GM04503 (cell line): ENCODE measurements around the gene CDH8.
"Not testable (repeated sequence)": the region's sequence is repeated elsewhere in the genome, so short reads cannot be mapped to it uniquely, and the experiment has no call there.

Experiments used
- DNase-seq: peaks from one replicate; pipeline ENCODE4 v3.0.0-alpha.2; 2012; ENCODE audit warnings: low read depth

Gene CDH8

GRCh38 chr16:61770301-61770700 lies 265.9 kb downstream of the CDH8 start:
- DNase-seq, result no peak

GRCh38 chr16:61763991-61764390 lies 272.2 kb downstream of the CDH8 start:
- no peak for DNase-seq

- DNase-seq, result no peak
Observed at GRCh38 chr16:61763013-61763412, 273.2 kb downstream of the CDH8 start.

- no peak for DNase-seq
Observed at GRCh38 chr16:61730997-61731396, 305.2 kb downstream of the CDH8 start.

- no peak for DNase-seq
Observed at GRCh38 chr16:61726701-61727100, 309.5 kb downstream of the CDH8 start.

GRCh38 chr16:61726125-61726524 lies 310.1 kb downstream of the CDH8 start:
- no peak for DNase-seq

GRCh38 chr16:61721544-61721943 lies 314.7 kb downstream of the CDH8 start:
- no peak for DNase-seq

GRCh38 chr16:61715393-61715792 lies 320.8 kb downstream of the CDH8 start:
- DNase-seq, result no peak

GRCh38 chr16:61713787-61714186 lies 322.5 kb downstream of the CDH8 start:
- no peak for DNase-seq

- not testable (repeated sequence) for DNase-seq
Observed at GRCh38 chr16:61699640-61700039, 336.6 kb downstream of the CDH8 start.

GRCh38 chr16:61684541-61684940 lies 351.7 kb downstream of the CDH8 start:
- DNase-seq, result no peak

- DNase-seq, result no peak
Observed at GRCh38 chr16:61681673-61682072, 354.6 kb downstream of the CDH8 start.

- DNase-seq, result no peak
Observed at GRCh38 chr16:61681124-61681523, 355.1 kb downstream of the CDH8 start.

GRCh38 chr16:61678182-61678581 lies 358.1 kb downstream of the CDH8 start:
- no peak for DNase-seq

- no peak for DNase-seq
Observed at GRCh38 chr16:61677776-61678175, 358.5 kb downstream of the CDH8 start.

GRCh38 chr16:61676740-61677139 lies 359.5 kb downstream of the CDH8 start:
- DNase-seq, result no peak

GRCh38 chr16:61671161-61671560 lies 365.1 kb downstream of the CDH8 start:
- no peak for DNase-seq

- DNase-seq, result no peak
Observed at GRCh38 chr16:61665512-61665911, 370.7 kb downstream of the CDH8 start.

GRCh38 chr16:61659936-61660335 lies 376.3 kb downstream of the CDH8 start:
- DNase-seq, result no peak

- no peak for DNase-seq
Observed at GRCh38 chr16:61654962-61655361, 381.3 kb downstream of the CDH8 start.

- no peak for DNase-seq
Observed at GRCh38 chr16:61653544-61653943, 382.7 kb downstream of the CDH8 start.

- no peak for DNase-seq
Observed at GRCh38 chr16:61645561-61645960, 390.7 kb downstream of the CDH8 start.

- DNase-seq, result no peak
Observed at GRCh38 chr16:61644736-61645135, 391.5 kb downstream of the CDH8 start.

GRCh38 chr16:61617219-61617783 lies 418.9 kb downstream of the CDH8 start:
- no peak for DNase-seq

GRCh38 chr16:61616088-61616487 lies 420.1 kb downstream of the CDH8 start:
- DNase-seq, result no peak
